HCT116 (cell line): Measurements from ENCODE around the gene ARNT2.

ENCODE experiments used
- ELF1 ChIP-seq: IDR thresholded peaks from 2 replicates; pipeline ENCODE4 v1.6.1; 2012; ENCODE audit warnings: low read depth, borderline replicate concordance
- EZH2 ChIP-seq: fragments of 200-600 bp; sonication (generic); IDR thresholded peaks from 2 replicates; pipeline ENCODE4 v1.6.1; 2017; ENCODE audit warnings: antibody characterized with exemption, mixed run types
- EZH2phosphoT487 ChIP-seq: fragments of 200-600 bp; IDR thresholded peaks from 2 replicates; pipeline ENCODE4 v1.6.1; 2018; ENCODE audit warnings: antibody characterized with exemption, borderline replicate concordance
- FOSL1 ChIP-seq: IDR thresholded peaks from 2 replicates; pipeline ENCODE4 v1.6.1; 2012; ENCODE audit warnings: low read depth
- JUND ChIP-seq: IDR thresholded peaks from 2 replicates; pipeline ENCODE4 v1.6.1; 2012
- POLR2A ChIP-seq: IDR thresholded peaks from 2 replicates; pipeline ENCODE4 v1.7.0; 2011; ENCODE audit warnings: borderline replicate concordance; ENCODE audit not compliant: insufficient read depth, insufficient read length; ENCODE audit errors: extremely low read depth
- RAD21 ChIP-seq: IDR thresholded peaks from 2 replicates; pipeline ENCODE4 v1.6.1; 2012; ENCODE audit warnings: low read depth, mild to moderate bottlenecking
- REST ChIP-seq: IDR thresholded peaks from 2 replicates; pipeline ENCODE4 v1.6.1; 2012; ENCODE audit warnings: low read depth
- SRF ChIP-seq: IDR thresholded peaks from 2 replicates; pipeline ENCODE4 v1.6.1; 2012; ENCODE audit warnings: low read depth
- YY1 ChIP-seq: IDR thresholded peaks from 2 replicates; pipeline ENCODE4 v1.6.1; 2011; ENCODE audit warnings: low read length, low read depth, moderate library complexity, mild to moderate bottlenecking; ENCODE audit not compliant: insufficient replicate concordance; ENCODE audit errors: extremely low read depth
- ZNF274 ChIP-seq: fragments of 200-500 bp; sonication (Bioruptor generic); IDR thresholded peaks from 2 replicates; pipeline ENCODE4 v1.6.1; 2014; ENCODE audit warnings: mild to moderate bottlenecking, low read depth, low read length, inconsistent platforms
- TF ChIP-seq, protein P1 (sequence below), 3 experiments: fragments of 200-600 bp in 1 of 3; sonication (generic) in 1 of 3; IDR thresholded peaks in 2 of 3; conservative IDR thresholded peaks in 1 of 3; 2 replicates each; pipeline ENCODE4 v1.5.1; 2012 to 2017; ENCODE audit warnings: low read depth in 2 of 3, low read length in 2 of 3, antibody characterized with exemption in 1 of 3, borderline replicate concordance in 1 of 3, control low read depth in 1 of 3, mild to moderate bottlenecking in 1 of 3, mixed read lengths in 1 of 3, mixed run types in 1 of 3, moderate library complexity in 1 of 3; ENCODE audit not compliant: insufficient read depth in 1 of 3

- TF ChIP-seq YY1 (no peak), REST (no peak), FOSL1 (no peak), POLR2A (no peak), ZNF274 (no peak), SRF (no peak), JUND (no peak), EZH2phosphoT487 (no peak), RAD21 (no peak), EZH2 (no peak), ELF1 (no peak)
- TF ChIP-seq, protein P1, sequence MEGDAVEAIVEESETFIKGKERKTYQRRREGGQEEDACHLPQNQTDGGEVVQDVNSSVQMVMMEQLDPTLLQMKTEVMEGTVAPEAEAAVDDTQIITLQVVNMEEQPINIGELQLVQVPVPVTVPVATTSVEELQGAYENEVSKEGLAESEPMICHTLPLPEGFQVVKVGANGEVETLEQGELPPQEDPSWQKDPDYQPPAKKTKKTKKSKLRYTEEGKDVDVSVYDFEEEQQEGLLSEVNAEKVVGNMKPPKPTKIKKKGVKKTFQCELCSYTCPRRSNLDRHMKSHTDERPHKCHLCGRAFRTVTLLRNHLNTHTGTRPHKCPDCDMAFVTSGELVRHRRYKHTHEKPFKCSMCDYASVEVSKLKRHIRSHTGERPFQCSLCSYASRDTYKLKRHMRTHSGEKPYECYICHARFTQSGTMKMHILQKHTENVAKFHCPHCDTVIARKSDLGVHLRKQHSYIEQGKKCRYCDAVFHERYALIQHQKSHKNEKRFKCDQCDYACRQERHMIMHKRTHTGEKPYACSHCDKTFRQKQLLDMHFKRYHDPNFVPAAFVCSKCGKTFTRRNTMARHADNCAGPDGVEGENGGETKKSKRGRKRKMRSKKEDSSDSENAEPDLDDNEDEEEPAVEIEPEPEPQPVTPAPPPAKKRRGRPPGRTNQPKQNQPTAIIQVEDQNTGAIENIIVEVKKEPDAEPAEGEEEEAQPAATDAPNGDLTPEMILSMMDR (IDR thresholded peaks at IDR 0.05 in 2 of 3, conservative IDR thresholded peaks at IDR 0.05 in 1 of 3; ENCODE audit: borderline replicate concordance in 1 of 3, insufficient read depth in 1 of 3, low read depth in 2 of 3, low read length in 2 of 3) = no peak
Observed at GRCh38 chr15:80551348-80551747, 147.2 kb downstream of the ARNT2 start.
